Effector memory CD4-positive, alpha-beta T cell (primary cell): ENCODE measurements around the gene GRID2.

ENCODE experiments used
- DNase-seq, 3 donors: peaks; one replicate each; pipeline ENCODE4 v3.0.0-alpha.2; 2020
- H3K27ac ChIP-seq: 2 replicates; pipeline ENCODE4 v1.7.0; 2013; ENCODE audit warnings: mild to moderate bottlenecking, low read length, moderate library complexity; ENCODE audit not compliant: insufficient read depth, poor library complexity, severe bottlenecking
- H3K27me3 ChIP-seq: replicated peaks from 2 replicates; pipeline ENCODE4 v1.7.0; 2013; ENCODE audit warnings: mild to moderate bottlenecking, low read length; ENCODE audit not compliant: insufficient read depth, control insufficient read depth, poor library complexity, severe bottlenecking
- H3K36me3 ChIP-seq: 2 replicates; pipeline ENCODE4 v1.7.0; 2013; ENCODE audit warnings: mild to moderate bottlenecking, low read length, moderate library complexity; ENCODE audit not compliant: control insufficient read depth, insufficient read depth
- H3K4me1 ChIP-seq: 2 replicates; pipeline ENCODE4 v1.7.0; 2013; ENCODE audit warnings: low read length, mild to moderate bottlenecking; ENCODE audit not compliant: control insufficient read depth, insufficient read depth, poor library complexity, severe bottlenecking
- H3K4me3 ChIP-seq: 2 replicates; pipeline ENCODE4 v1.7.0; 2013; ENCODE audit warnings: low read length, low read depth, mild to moderate bottlenecking; ENCODE audit not compliant: insufficient read depth, poor library complexity, severe bottlenecking
- H3K9me3 ChIP-seq: 2 replicates; pipeline ENCODE4 v1.7.0; 2013; ENCODE audit warnings: mild to moderate bottlenecking, low read length, moderate library complexity; ENCODE audit not compliant: control insufficient read depth

GRID2 gene

DNA sequence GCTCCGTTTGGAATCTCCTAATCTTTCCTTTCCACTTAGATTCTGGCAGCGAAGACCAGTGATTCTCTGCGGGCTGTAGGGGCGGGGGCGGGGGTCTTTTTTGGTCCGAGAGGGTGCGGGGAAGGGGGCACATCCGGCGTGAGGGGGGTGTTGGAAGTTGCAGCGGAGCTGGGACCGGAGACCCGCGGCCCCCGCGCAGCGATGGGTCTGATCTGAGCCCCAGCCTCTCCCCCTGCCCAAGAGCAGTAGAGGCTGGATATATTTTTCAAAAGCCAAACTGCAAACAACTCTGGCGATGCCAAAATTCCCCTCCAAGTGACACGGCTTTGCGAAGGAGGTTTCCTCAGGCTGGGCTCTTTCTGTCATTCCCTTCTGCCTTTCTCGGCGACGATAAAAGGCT is 355 bp downstream of the GRID2 start:
- Histone ChIP-seq H3K27ac (no peak overlapping the region), H3K4me3 (no peak overlapping the region)

DNA sequence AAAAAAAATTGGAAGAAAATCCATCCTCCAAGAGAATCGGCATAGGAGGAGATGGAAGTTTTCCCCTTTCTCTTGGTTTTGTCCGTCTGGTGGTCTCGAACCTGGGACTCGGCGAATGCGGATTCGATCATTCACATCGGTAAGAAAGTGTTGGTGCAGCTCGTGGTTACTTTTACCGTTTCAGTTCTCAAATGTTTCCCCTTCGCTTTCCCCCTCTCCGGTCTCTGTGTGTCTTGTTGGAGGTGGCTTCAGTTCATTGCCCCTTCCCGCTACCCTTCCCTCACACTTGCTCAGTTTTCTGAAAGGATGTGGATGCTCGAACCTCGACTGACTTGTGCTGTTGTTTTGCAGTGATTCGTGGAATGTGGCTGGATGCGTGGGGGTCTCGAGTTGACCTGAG is 840 bp downstream of the GRID2 start:
- Histone ChIP-seq H3K36me3 (no peaks in the 10 kb centered on the region), H3K4me1 (no peaks in the 10 kb centered on the region), H3K27ac (no peak overlapping the region), H3K9me3 (no peaks in the 10 kb centered on the region), H3K4me3 (no peak overlapping the region), H3K27me3 (peaks cover 8% of the 10 kb centered on the region)
- DNase-seq: no peak

More for the DNA sequence above, 355 bp downstream of the GRID2 start:
- no peaks in the 10 kb centered on the region for H3K36me3 ChIP-seq
- peaks cover 8% of the 10 kb centered on the region for H3K27me3 ChIP-seq
- no peaks in the 10 kb centered on the region for H3K4me1 ChIP-seq
- H3K9me3 ChIP-seq: no peaks in the 10 kb centered on the region
- no peak for DNase-seq

DNA sequence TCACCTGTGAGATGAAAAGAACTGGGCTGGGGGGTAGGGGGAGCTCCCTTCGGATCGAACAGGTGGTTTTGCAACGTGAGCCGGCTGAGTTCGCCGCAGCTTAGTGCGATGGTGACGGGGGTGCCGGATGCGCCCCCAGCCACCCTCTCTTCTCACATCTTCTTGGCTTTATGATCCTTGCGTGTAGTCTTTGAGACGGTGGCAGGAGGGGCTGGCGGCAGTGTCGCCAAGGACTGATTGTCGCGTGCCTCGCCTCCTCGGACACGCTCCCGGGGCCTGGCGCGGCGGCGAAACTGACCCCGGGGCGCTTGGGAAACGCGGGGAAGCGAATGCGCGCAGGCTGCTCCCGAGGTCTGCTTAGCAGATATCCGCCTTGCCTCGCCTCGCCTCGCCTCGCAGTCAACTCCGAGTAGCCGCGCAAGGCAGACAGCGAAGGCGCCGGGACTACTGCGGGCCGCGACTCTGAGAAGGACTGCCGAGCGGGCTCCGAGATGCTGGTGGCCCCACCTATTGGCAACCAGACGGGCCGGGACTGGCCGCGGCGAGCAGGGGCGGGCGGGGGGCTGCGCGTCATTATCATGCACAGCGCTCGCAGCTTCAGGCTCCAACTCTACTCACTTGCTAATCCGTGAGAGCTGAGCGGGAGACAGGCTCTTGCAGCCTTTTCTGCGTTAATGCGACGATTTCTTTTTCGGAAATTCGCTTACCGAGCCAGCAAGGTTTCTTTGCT is 1.5 kb downstream of the GRID2 start:
- Histone ChIP-seq H3K27ac (no peak overlapping the region), H3K4me3 (no peak overlapping the region), H3K36me3 (no peaks in the 10 kb centered on the region), H3K9me3 (no peaks in the 10 kb centered on the region), H3K4me1 (no peaks in the 10 kb centered on the region), H3K27me3 (peaks cover 8% of the 10 kb centered on the region)
- no peak for DNase-seq

DNA sequence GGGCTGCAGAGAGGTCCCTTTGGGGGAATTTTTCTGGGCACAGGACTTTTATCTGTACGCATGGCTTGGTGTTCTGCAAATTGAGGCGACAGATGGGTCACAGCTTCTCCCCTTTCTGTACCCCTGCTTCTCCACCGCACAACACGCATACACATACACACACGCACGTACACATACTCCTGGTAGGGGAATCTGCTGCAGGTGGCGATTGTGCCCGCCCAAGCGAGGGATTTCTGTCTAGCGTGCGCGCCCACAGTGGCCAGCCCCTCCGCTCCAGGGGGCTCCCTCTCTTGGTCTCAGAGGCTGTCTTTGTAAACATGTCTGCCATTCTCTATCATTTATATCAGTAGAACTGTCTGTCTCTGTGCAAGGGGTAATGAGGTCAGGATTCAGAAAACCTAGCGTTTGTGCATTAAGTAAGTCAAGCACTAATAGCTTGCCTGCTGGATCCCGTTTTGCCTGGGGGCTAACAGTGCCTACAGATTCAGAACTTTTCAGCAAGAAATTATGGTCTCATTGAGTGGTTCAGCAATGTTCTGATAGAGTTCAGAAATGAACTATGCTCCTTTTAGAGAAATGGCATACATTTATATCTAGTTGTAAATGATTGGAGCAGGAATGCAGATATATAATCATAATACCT is 2.2 kb downstream of the GRID2 start:
- H3K4me1 ChIP-seq: no peaks in the 10 kb centered on the region
- no peak for DNase-seq
- H3K27ac ChIP-seq: no peak overlapping the region
- no peaks in the 10 kb centered on the region for H3K36me3 ChIP-seq
- no peaks in the 10 kb centered on the region for H3K9me3 ChIP-seq
- no peak overlapping the region for H3K4me3 ChIP-seq
- peaks cover 8% of the 10 kb centered on the region for H3K27me3 ChIP-seq

DNA sequence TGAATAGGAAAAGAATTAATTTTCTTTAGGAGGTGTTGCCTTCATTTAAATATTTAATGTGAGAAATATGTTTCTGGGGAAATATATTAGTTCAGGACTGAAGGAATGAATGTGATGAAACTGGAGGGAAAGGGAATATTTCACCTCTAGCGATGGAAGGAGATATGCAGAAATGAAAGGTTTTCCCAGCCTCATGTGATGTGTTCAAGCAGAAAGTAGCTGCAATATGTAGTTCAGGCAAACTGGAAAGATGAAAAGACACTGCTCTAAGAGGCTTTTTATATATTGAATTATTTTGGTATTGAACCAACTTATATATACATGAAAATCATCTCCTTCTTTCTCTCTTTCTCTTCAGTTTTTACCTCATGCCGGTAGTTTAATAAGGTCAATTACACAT is 3.4 kb downstream of the GRID2 start:
- no peaks in the 10 kb centered on the region for H3K36me3 ChIP-seq
- no peak overlapping the region for H3K27ac ChIP-seq
- H3K4me1 ChIP-seq: no peaks in the 10 kb centered on the region
- no peak for DNase-seq
- no peaks in the 10 kb centered on the region for H3K9me3 ChIP-seq
- no peak overlapping the region for H3K4me3 ChIP-seq
- H3K27me3 ChIP-seq: peaks cover 8% of the 10 kb centered on the region

DNA sequence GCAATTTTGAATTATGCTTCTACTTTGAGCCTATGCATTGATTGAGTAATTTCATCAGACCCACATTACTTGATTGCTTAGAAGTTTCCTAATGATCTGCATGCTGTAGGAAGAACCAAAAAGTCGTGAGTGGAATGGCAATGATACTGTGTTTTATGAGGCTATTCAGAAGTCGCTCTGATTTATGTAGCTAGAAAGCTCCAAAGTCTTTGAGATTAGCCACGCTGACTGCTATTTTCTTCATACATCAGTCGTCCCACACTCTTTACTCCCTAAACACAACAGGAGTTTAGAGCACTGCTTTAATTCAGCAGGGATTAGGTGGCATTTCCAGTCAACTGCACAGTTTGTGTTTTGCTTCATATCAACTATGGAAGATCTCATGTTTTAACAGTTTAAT is 4.1 kb downstream of the GRID2 start:
- no peaks in the 10 kb centered on the region for H3K9me3 ChIP-seq
- peaks cover 8% of the 10 kb centered on the region for H3K27me3 ChIP-seq
- H3K4me3 ChIP-seq: no peak overlapping the region
- H3K4me1 ChIP-seq: no peaks in the 10 kb centered on the region
- no peak overlapping the region for H3K27ac ChIP-seq
- no peak for DNase-seq
- H3K36me3 ChIP-seq: no peaks in the 10 kb centered on the region

DNA sequence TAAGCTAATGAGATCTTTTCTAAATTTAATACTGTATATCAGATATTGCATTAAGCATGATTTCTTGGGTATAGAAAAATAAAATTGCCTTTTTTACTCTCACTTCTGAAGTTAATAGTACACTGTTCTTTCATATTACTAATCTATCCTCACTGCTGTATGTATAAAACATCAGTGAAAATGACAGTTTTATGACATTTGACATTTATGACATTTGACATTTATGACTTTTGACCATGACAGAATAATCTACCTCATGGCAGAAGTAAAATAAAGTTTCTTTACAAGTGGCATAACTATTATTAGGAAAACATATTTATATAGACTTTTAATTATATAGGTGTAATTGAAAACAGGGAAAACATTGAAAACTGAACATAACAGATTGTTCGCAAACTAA is 13.3 kb downstream of the GRID2 start:
- no peak for DNase-seq
- H3K4me3 ChIP-seq: no peak overlapping the region
- H3K9me3 ChIP-seq: no peaks in the 10 kb centered on the region
- no peaks in the 10 kb centered on the region for H3K27me3 ChIP-seq
- H3K27ac ChIP-seq: no peak overlapping the region
- H3K4me1 ChIP-seq: no peaks in the 10 kb centered on the region
- H3K36me3 ChIP-seq: no peaks in the 10 kb centered on the region

DNA sequence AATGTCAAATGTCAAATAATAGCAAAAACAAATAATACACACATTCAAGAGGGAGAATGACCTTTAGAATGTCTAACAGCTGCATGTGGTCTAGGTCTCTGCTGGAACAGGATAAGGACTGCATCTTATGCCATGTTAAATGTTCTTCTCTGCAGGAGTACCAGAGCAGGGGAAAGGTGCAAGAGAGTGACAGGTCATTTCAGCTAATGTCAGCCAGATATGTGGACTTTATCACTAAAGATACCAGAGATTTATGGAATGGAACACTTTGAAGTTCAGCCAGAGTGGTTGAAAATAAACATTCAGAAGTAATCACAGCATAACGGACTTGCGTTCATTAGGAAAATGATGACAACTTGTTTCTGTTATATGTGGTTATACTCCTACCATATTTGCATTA is 24.3 kb downstream of the GRID2 start:
- no peaks in the 10 kb centered on the region for H3K27me3 ChIP-seq
- no peaks in the 10 kb centered on the region for H3K9me3 ChIP-seq
- H3K4me3 ChIP-seq: no peak overlapping the region
- no peak overlapping the region for H3K27ac ChIP-seq
- no peaks in the 10 kb centered on the region for H3K36me3 ChIP-seq
- H3K4me1 ChIP-seq: no peaks in the 10 kb centered on the region
- DNase-seq: no peak

DNA sequence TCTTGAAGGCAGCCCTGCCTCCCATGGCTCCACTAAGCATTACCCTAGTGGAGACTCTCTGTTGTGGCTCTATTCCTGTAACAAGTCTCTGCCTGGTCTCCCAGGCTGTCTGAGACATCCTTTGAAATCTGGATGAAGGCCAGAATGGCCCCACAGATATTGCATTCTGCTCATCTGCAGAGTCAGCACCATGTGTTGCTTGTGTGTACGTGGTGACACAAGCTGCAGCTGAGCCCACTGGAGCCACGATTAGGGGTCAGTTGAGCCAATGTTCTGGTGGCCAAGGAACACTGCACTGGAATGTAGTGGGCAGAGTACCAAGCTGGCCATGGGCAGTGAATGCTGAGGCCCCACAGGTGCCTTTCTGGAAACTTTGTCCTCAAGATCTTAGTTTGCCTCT is 29.2 kb downstream of the GRID2 start:
- no peak for DNase-seq
- no peaks in the 10 kb centered on the region for H3K4me1 ChIP-seq
- H3K27ac ChIP-seq: no peak overlapping the region

DNA sequence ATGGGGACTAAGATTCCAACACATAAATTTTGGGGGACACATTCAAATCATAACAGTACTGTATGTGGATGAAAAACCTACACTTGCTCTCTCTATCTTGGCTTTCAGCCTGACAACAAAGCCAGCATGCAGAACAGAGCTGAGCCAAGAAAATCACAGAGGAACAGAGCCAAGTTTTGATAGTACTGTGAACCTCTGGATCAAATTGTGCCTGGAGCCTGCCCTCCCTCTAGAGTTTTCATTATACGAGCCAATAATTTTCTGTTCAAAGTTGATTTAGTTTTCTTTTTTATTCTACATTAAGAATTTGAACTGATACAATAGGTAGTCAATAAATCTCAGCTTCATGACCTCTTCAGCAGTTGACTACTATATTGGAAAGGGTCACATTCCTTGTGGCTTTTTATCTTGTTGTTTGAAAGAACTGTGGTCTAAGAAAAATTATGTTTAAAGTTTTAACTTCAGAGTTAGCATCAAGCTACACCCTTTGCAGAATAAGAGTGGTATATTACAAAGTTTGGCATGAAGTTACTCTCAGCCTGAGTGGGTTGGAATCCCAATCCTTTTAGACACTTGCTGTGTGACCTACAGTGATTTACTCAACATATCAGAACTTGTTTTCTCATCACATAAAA is 31.1 kb downstream of the GRID2 start:
- no peaks in the 10 kb centered on the region for H3K4me1 ChIP-seq
- no peak overlapping the region for H3K4me3 ChIP-seq
- no peaks in the 10 kb centered on the region for H3K36me3 ChIP-seq
- H3K27ac ChIP-seq: no peak overlapping the region
- H3K27me3 ChIP-seq: no peaks in the 10 kb centered on the region
- no peak for DNase-seq
- no peaks in the 10 kb centered on the region for H3K9me3 ChIP-seq

More for the DNA sequence above, 29.2 kb downstream of the GRID2 start:
- Histone ChIP-seq H3K36me3 (no peaks in the 10 kb centered on the region), H3K27me3 (no peaks in the 10 kb centered on the region), H3K9me3 (no peaks in the 10 kb centered on the region), H3K4me3 (no peak overlapping the region)
